Gastroesophageal sphincter (tissue), 4 donors: ENCODE data around the gene AGPAT1. TPM values are rescaled to one million over a fixed set of nuclear protein-coding genes. Genes with fewer than 3 reads are reported as not detected.

Source experiments
- ATAC-seq: fragments of 150-250 bp; one replicate; pipeline ENCODE4 v1.9.1; 2016; ENCODE audit warnings: mild to moderate bottlenecking, moderate library complexity
- H3K27ac ChIP-seq, 4 donors: fragments of 200-600 bp; sonication (generic) in 3 of 4; 1 replicate in 3 of 4; 2 replicates in 1 of 4; pipeline ENCODE4 v1.5.1; 2016 to 2019
- H3K27me3 ChIP-seq: fragments of 200-600 bp; sonication (generic); one replicate; pipeline ENCODE4 v1.5.1; 2019
- H3K36me3 ChIP-seq, 2 donors: fragments of 200-600 bp; sonication (generic); one replicate each; pipeline ENCODE4 v1.5.1; 2019; ENCODE audit warnings: control low read depth in 1 of 2
- H3K4me1 ChIP-seq, 3 donors: fragments of 200-600 bp; sonication (generic); 1 replicate in 2 of 3; 2 replicates in 1 of 3; pipeline ENCODE4 v1.5.1; 2016 to 2019; ENCODE audit warnings: control low read depth in 2 of 3
- H3K4me3 ChIP-seq, 2 donors: fragments of 200-600 bp; sonication (generic); one replicate each; pipeline ENCODE4 v1.5.1; 2019; ENCODE audit warnings: mild to moderate bottlenecking in 1 of 2, moderate library complexity in 1 of 2
- H3K9me3 ChIP-seq, 3 donors: fragments of 200-600 bp; sonication (generic); one replicate each; pipeline ENCODE4 v1.5.1; 2017 to 2019; ENCODE audit warnings: control low read depth in 2 of 3
- EP300 ChIP-seq: sonication (generic); formaldehyde crosslinking; IDR thresholded peaks from one replicate; pipeline ENCODE4 v1.6.1; 2017; ENCODE audit warnings: antibody characterized with exemption, mild to moderate bottlenecking
- POLR2A ChIP-seq, 2 donors: fragments of 450-650 bp; IDR thresholded peaks; one replicate each; pipeline ENCODE4 v1.6.1; 2017; ENCODE audit warnings: antibody characterized with exemption in 2 of 2, mild to moderate bottlenecking in 2 of 2, moderate library complexity in 1 of 2
- POLR2AphosphoS5 ChIP-seq: sonication (generic); formaldehyde crosslinking; IDR thresholded peaks from one replicate; pipeline ENCODE4 v1.6.1; 2017; ENCODE audit warnings: antibody characterized with exemption
- WGBS, 2 donors: methylation state at CpG; one replicate each; pipeline ENCODE4 v1.1.5; 2018; ENCODE audit warnings: low coverage in 1 of 2; 5-methylcytosine and 5-hydroxymethylcytosine counted together
- total RNA-seq, 4 donors: library from RNA; depleted of rRNA; stranded (reverse); fragments of >200 nt; gene quantifications; one replicate each; pipeline ENCODE4 v1.1.0, GENCODE V29; 2016
- TF ChIP-seq, protein P1 (sequence below), 4 experiments: fragments of 200-600 bp in 2 of 4; fragments of 450-650 bp in 2 of 4; sonication (generic) in 1 of 4; IDR thresholded peaks; one replicate each; pipeline ENCODE4 v1.5.1; 2017 to 2019; ENCODE audit warnings: antibody characterized with exemption in 4 of 4, mild to moderate bottlenecking in 2 of 4, moderate library complexity in 2 of 4

Gene AGPAT1
- total RNA-seq, 4 donors from 2014 or later, result 45.6 to 70.5 (median 54.6) TPM

DNA sequence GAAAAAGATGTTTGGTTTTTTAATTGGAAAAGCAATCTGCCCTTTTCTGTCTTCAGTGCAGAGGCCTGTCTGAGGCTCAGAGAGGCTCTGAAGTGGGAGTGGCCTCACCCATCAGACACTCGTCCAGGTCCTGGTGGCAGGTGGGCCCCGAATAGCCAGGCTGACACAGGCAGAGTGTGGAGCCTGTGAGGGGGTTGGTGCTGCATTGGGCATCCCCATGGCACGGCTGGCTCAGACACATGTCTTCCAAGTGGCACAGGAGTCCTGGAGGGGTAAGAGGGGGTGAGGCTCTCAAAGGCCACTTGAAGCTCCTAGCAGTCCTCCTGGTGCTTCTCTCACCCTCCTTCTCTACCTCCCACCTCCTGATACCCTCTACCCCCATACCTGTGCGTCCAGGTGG lies 44.1 kb upstream of the AGPAT1 start:
- Histone ChIP-seq H3K4me3 (no peak overlapping the region), H3K9me3 (no peaks in the 10 kb centered on the region), H3K36me3 (no peaks in the 10 kb centered on the region), H3K4me1 (no peaks in the 10 kb centered on the region), H3K27me3 (peaks cover 13% of the 10 kb centered on the region), H3K27ac (no peak overlapping the region)
- TF ChIP-seq, protein P1, sequence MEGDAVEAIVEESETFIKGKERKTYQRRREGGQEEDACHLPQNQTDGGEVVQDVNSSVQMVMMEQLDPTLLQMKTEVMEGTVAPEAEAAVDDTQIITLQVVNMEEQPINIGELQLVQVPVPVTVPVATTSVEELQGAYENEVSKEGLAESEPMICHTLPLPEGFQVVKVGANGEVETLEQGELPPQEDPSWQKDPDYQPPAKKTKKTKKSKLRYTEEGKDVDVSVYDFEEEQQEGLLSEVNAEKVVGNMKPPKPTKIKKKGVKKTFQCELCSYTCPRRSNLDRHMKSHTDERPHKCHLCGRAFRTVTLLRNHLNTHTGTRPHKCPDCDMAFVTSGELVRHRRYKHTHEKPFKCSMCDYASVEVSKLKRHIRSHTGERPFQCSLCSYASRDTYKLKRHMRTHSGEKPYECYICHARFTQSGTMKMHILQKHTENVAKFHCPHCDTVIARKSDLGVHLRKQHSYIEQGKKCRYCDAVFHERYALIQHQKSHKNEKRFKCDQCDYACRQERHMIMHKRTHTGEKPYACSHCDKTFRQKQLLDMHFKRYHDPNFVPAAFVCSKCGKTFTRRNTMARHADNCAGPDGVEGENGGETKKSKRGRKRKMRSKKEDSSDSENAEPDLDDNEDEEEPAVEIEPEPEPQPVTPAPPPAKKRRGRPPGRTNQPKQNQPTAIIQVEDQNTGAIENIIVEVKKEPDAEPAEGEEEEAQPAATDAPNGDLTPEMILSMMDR (IDR thresholded peaks at IDR 0.05), result no peak
- TF ChIP-seq POLR2AphosphoS5, result no peak
- no peak for TF ChIP-seq EP300
- no peak for TF ChIP-seq POLR2A (IDR thresholded peaks at IDR 0.05)
- ATAC-seq, result no peak
- WGBS, 2 donors, result 47% methylated on average over 2 of the region's 4 CpGs; no CpG with 5 or more reads in 1 of the 2 donors

DNA sequence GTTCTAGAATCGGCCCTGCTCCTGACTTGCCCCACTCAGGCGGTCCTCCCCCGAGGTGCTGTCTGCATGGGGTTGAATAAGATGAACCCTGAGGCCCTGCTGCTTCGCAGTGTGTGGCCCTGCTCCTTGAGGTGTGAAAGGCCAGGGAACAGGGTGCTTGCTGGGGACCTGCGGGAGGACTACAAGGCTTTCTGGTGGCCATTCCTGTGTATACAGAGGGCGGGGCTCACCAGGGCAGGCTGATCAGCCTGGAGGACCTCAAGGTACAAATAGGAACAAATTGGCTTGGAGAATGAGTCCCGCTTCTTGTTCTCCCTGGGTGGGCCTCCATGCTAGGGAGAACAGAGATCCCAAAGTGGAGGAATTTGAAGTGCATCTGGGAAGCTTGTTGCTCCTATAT lies 42.3 kb upstream of the AGPAT1 start:
- WGBS, 2 donors, result 93% methylated on average over 2 of the region's 7 CpGs; no CpG with 5 or more reads in 1 of the 2 donors
- Histone ChIP-seq H3K27me3 (peaks cover 13% of the 10 kb centered on the region), H3K4me3 (no peak overlapping the region), H3K4me1 (no peaks in the 10 kb centered on the region), H3K36me3 (no peaks in the 10 kb centered on the region), H3K9me3 (no peaks in the 10 kb centered on the region), H3K27ac (no peak overlapping the region)
- TF ChIP-seq EP300 (no peak), POLR2AphosphoS5 (no peak), POLR2A (IDR thresholded peaks at IDR 0.05) (no peak)
- TF ChIP-seq, protein P1 (IDR thresholded peaks at IDR 0.05), result no peak
- ATAC-seq, result no peak

DNA sequence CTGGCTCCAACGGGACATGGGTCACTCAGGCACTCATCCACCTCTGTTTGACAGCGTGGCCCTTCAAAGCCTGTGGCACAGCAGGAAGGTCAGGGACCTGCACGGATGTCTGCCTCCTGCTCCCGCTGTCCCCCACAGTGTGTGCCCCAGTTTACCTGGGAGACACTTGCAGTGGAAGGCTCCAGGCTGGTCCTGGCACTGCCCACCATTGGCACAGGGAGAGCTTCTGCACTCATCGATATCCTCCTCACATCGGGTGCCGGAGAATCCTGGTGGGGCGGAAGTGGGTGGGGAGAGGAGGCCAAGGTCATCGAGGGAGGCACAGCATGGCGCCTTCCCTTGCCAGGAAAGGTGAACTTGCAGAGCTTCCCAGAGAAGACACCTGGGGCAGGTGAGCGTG lies 41.1 kb upstream of the AGPAT1 start:
- no peaks in the 10 kb centered on the region for H3K36me3 ChIP-seq
- WGBS, 2 donors, result 77 to 82% methylated on average over 3 to 4 of the region's 11 CpGs
- TF ChIP-seq POLR2AphosphoS5 (no peak), POLR2A (IDR thresholded peaks at IDR 0.05) (no peak), EP300 (no peak)
- TF ChIP-seq, protein P1 (IDR thresholded peaks at IDR 0.05), result no peak

DNA sequence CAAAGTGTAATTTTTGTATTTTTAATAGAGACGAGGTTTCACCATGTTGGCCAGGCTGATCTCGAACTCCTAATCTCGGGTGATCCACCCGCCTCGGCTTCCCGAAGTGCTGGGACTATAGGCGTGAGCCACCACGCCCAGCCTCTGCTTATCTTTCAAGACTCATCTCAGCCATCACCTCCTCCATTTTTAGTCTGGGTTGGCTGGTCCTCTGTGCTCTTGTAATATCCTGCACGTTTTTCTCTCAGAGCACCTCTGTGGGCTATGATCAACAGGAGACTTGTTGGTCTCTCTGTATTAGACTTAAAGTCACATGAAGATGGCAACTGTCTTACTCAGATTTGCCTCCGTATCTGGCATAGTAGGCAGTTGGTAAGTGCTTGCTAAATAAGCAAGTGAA lies 40.4 kb upstream of the AGPAT1 start:
- TF ChIP-seq POLR2AphosphoS5 (no peak), EP300 (no peak)
- TF ChIP-seq, protein P1 (IDR thresholded peaks at IDR 0.05), result no peak
- no peaks in the 10 kb centered on the region for H3K36me3 ChIP-seq
- 77 to 90% methylated on average over 2 to 10 of the region's 10 CpGs for WGBS, 2 donors
- H3K4me3 ChIP-seq, result no peak overlapping the region
- no peak for ATAC-seq
- H3K9me3 ChIP-seq, result no peaks in the 10 kb centered on the region
- no peak overlapping the region for H3K27ac ChIP-seq
- no peaks in the 10 kb centered on the region for H3K4me1 ChIP-seq
- H3K27me3 ChIP-seq, result peaks cover 13% of the 10 kb centered on the region

More for the DNA sequence above, 41.1 kb upstream of the AGPAT1 start:
- no peak overlapping the region for H3K27ac ChIP-seq
- no peak for ATAC-seq
- no peaks in the 10 kb centered on the region for H3K9me3 ChIP-seq
- H3K27me3 ChIP-seq, result peaks cover 13% of the 10 kb centered on the region
- no peak overlapping the region for H3K4me3 ChIP-seq
- H3K4me1 ChIP-seq, result no peaks in the 10 kb centered on the region

DNA sequence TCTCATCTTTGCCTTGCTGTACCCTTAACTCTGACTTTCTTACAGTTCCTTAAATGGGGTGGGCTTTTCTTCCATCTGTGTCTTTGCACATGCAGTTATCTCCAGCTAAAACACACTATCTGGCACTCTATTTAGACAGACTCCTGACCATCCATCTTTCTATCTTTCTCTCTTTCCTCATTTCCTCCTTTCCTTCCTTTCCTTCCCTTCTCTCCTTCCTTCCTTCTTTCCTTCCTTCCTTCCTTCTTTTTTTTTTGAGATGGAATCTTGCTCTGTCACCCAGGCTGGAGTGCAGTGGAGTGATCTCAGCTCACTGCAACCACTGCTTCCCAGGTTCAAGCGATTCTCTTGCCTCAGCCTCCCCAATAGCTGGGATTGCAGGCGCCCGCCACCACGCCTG lies 39.7 kb upstream of the AGPAT1 start:
- Histone ChIP-seq H3K27me3 (peaks cover 7% of the 10 kb centered on the region), H3K27ac (no peak overlapping the region), H3K4me3 (no peak overlapping the region), H3K36me3 (no peaks in the 10 kb centered on the region), H3K4me1 (no peaks in the 10 kb centered on the region), H3K9me3 (no peaks in the 10 kb centered on the region)
- 80 to 88% methylated on average over 1 to 4 of the region's 4 CpGs for WGBS, 2 donors
- ATAC-seq, result no peak
- no peak for TF ChIP-seq EP300
